Stimulated activated CD4-positive, alpha-beta T cell treated with anti-CD3 and anti-CD28 coated beads, Interleukin-4, amount 100 ng/mL, for 48 hours (primary cell): ENCODE results near the gene SFTPA2.
"Not testable (repeated sequence)": the region's sequence is repeated elsewhere in the genome, so short reads cannot be mapped to it uniquely, and the experiment has no call there.

Experiments used
- DNase-seq, 2 donors: peaks; one replicate each; pipeline ENCODE4 v3.0.0-alpha.2; 2020; ENCODE audit warnings: low read depth in 2 of 2

Gene SFTPA2

GRCh38 chr10:79560160-79560709 lies at the start of gene SFTPA2:
Gene SFTPA2, minus strand, starts transcription at chr10:79560407. Its CDS starts 924 bp downstream, at chr10:79559483.
- DNase-seq: no peak

- DNase-seq: peak; percentile 36 to 45
These were observed 48.5 kb upstream of the SFTPA2 start for GRCh38 chr10:79608505-79609375.

- DNase-seq: no peak
These were observed 45.1 kb upstream of the SFTPA2 start for GRCh38 chr10:79605308-79605707.

GRCh38 chr10:79604294-79604693 lies 44.1 kb upstream of the SFTPA2 start:
- no peak for DNase-seq

GRCh38 chr10:79602953-79603352 lies 42.7 kb upstream of the SFTPA2 start:
- no peak for DNase-seq

GRCh38 chr10:79601939-79602338 lies 41.7 kb upstream of the SFTPA2 start:
- DNase-seq: no peak

- DNase-seq: not testable (repeated sequence)
These were observed 39.4 kb upstream of the SFTPA2 start for GRCh38 chr10:79599644-79600043.

- DNase-seq: no peak
These were observed 35.3 kb upstream of the SFTPA2 start for GRCh38 chr10:79595510-79595909.

GRCh38 chr10:79594565-79594964 lies 34.4 kb upstream of the SFTPA2 start:
- DNase-seq: not testable (repeated sequence)

- no peak for DNase-seq
These were observed 33.2 kb upstream of the SFTPA2 start for GRCh38 chr10:79593377-79593776.

- DNase-seq: no peak
These were observed 28.6 kb upstream of the SFTPA2 start for GRCh38 chr10:79588800-79589199.

- no peak for DNase-seq
These were observed 26.7 kb upstream of the SFTPA2 start for GRCh38 chr10:79586933-79587332.

- no peak for DNase-seq
These were observed 25.8 kb upstream of the SFTPA2 start for GRCh38 chr10:79585870-79586527.

- DNase-seq: no peak
These were observed 23.3 kb upstream of the SFTPA2 start for GRCh38 chr10:79583488-79584024.

GRCh38 chr10:79582954-79583353 lies 22.7 kb upstream of the SFTPA2 start:
- DNase-seq: not testable (repeated sequence)

GRCh38 chr10:79582096-79582495 lies 21.9 kb upstream of the SFTPA2 start:
- no peak for DNase-seq

GRCh38 chr10:79581044-79581443 lies 20.8 kb upstream of the SFTPA2 start:
- no peak for DNase-seq

GRCh38 chr10:79579361-79579760 lies 19.2 kb upstream of the SFTPA2 start:
- no peak for DNase-seq

GRCh38 chr10:79570624-79571023 lies 10.4 kb upstream of the SFTPA2 start:
- not testable (repeated sequence) for DNase-seq

GRCh38 chr10:79563426-79563825 lies 3.2 kb upstream of the SFTPA2 start:
- DNase-seq: no peak

GRCh38 chr10:79562135-79562756 lies 2.0 kb upstream of the SFTPA2 start:
- peak; percentile 58 for DNase-seq

- no peak for DNase-seq
These were observed 1.1 kb upstream of the SFTPA2 start for GRCh38 chr10:79561257-79561656.
